ENCODE measurements around the gene AOX1.

DNA sequence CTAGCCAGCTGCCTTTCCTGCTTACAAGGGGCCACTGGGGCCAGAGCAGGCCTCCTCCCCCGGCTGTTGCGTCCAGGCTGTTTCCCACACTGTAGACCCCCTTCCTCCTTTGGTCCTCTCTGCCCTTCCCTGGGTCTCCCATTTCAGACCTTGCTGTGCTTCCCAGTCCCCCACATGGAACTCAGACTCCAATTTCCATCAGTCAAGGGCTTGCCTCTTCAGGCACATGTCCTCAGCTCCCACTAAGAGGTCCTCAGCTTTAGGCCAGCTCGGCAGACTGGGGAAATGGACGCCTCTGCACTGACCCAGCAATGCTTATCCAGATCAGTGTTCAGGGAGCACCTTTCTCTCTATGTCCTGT lies 127.9 kb downstream of the AOX1 start:
- TF ChIP-seq, protein P1, sequence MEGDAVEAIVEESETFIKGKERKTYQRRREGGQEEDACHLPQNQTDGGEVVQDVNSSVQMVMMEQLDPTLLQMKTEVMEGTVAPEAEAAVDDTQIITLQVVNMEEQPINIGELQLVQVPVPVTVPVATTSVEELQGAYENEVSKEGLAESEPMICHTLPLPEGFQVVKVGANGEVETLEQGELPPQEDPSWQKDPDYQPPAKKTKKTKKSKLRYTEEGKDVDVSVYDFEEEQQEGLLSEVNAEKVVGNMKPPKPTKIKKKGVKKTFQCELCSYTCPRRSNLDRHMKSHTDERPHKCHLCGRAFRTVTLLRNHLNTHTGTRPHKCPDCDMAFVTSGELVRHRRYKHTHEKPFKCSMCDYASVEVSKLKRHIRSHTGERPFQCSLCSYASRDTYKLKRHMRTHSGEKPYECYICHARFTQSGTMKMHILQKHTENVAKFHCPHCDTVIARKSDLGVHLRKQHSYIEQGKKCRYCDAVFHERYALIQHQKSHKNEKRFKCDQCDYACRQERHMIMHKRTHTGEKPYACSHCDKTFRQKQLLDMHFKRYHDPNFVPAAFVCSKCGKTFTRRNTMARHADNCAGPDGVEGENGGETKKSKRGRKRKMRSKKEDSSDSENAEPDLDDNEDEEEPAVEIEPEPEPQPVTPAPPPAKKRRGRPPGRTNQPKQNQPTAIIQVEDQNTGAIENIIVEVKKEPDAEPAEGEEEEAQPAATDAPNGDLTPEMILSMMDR (IDR thresholded peaks at IDR 0.05): no peak
- TF ChIP-seq EZH2 (IDR thresholded peaks at IDR 0.05; ENCODE audit: borderline replicate concordance, insufficient read depth, low read depth, low read length, poor library complexity, severe bottlenecking): no peak

All from B cell (primary cell).